Stomach (tissue), 9 donors: ENCODE measurements around the gene DPYD. TPM values are rescaled to one million over a fixed set of nuclear protein-coding genes. Genes with fewer than 3 reads are reported as not detected.

Experiments used
- DNase-seq, 2 donors: peaks; one replicate each; pipeline versions ENCODE4 v3.0.0 to v3.0.0-alpha.2; 2013 to 2019
- H3K27ac ChIP-seq, 5 donors: fragments of 200-600 bp in 4 of 5; sonication (generic) in 4 of 5; one replicate each; pipeline ENCODE4 v1.5.1; 2013 to 2019; ENCODE audit warnings: mild to moderate bottlenecking in 1 of 5, moderate library complexity in 1 of 5
- H3K27me3 ChIP-seq, 3 donors: fragments of 200-600 bp; sonication (generic); one replicate each; pipeline ENCODE4 v1.5.1; 2017 to 2019; ENCODE audit warnings: mixed run types in 1 of 3
- H3K36me3 ChIP-seq, 4 donors: fragments of 200-600 bp; sonication (generic); 1 replicate in 3 of 4; 2 replicates in 1 of 4; pipeline ENCODE4 v1.5.1; 2016 to 2019
- H3K4me1 ChIP-seq, 4 donors: fragments of 200-600 bp; sonication (generic); one replicate each; pipeline ENCODE4 v1.5.1; 2016 to 2019
- H3K4me3 ChIP-seq, 4 donors: fragments of 200-600 bp; sonication (generic) in 3 of 4; one replicate each; pipeline ENCODE4 v1.5.1; 2016 to 2019; ENCODE audit warnings: mild to moderate bottlenecking in 1 of 4
- H3K9me3 ChIP-seq, 4 donors: fragments of 200-600 bp; sonication (generic); one replicate each; pipeline ENCODE4 v1.5.1; 2016 to 2019
- EP300 ChIP-seq: sonication (generic); formaldehyde crosslinking; IDR thresholded peaks from one replicate; pipeline ENCODE4 v1.6.1; 2017; ENCODE audit warnings: antibody characterized with exemption
- POLR2A ChIP-seq, 4 donors: fragments of 450-650 bp; IDR thresholded peaks; one replicate each; pipeline ENCODE4 v1.6.1; 2016; ENCODE audit warnings: antibody characterized with exemption in 4 of 4, control low read depth in 2 of 4, mild to moderate bottlenecking in 1 of 4, moderate library complexity in 1 of 4
- POLR2AphosphoS5 ChIP-seq, 3 donors: sonication (generic); formaldehyde crosslinking; IDR thresholded peaks; one replicate each; pipeline ENCODE4 v1.6.1; 2016; ENCODE audit warnings: antibody characterized with exemption in 3 of 3
- WGBS, 5 donors: extraction: QIAGEN DNeasy Blood & Tissue Kit in 3 of 5; methylation state at CpG; one replicate each; pipeline versions ENCODE4 v1.1.5 to v1.1.7; 2013 to 2018; 5-methylcytosine and 5-hydroxymethylcytosine counted together
- intact Hi-C: fragments of 100-400 bp; cut with DNase I; formaldehyde crosslinking; loops from one replicate; pipeline ENCODE4 v1.15.1; 2023; ENCODE audit warnings: low total_unique reads
- polyA plus RNA-seq, 3 donors: library from polyadenylated mRNA; stranded (reverse); fragments of 200-250 nt; gene quantifications; one replicate each; pipeline ENCODE4 v1.2.3, GENCODE V29; 2013
- total RNA-seq, 5 donors: library from RNA; depleted of rRNA; stranded (reverse); fragments of >200 nt; gene quantifications; one replicate each; pipeline versions ENCODE4 v1.1.0 to v1.2.3, GENCODE V29; 2014 to 2016
- TF ChIP-seq, protein P1 (sequence below), 7 experiments: fragments of 450-650 bp in 4 of 7; fragments of 200-600 bp in 3 of 7; sonication (generic) in 3 of 7; IDR thresholded peaks; one replicate each; pipeline ENCODE4 v1.5.1; 2016 to 2019; ENCODE audit warnings: antibody characterized with exemption in 7 of 7, control low read depth in 2 of 7, mild to moderate bottlenecking in 1 of 7
- donor health status: healthy with polysubstance abuse.
- donor health status: Bipolar disorder and iron deficiency.
- donor health status: healthy.

The DPYD gene
- total and polyA plus RNA-seq, 8 donors = 7.5 to 58.2 (median 18.2) TPM

- TF ChIP-seq, protein P1, sequence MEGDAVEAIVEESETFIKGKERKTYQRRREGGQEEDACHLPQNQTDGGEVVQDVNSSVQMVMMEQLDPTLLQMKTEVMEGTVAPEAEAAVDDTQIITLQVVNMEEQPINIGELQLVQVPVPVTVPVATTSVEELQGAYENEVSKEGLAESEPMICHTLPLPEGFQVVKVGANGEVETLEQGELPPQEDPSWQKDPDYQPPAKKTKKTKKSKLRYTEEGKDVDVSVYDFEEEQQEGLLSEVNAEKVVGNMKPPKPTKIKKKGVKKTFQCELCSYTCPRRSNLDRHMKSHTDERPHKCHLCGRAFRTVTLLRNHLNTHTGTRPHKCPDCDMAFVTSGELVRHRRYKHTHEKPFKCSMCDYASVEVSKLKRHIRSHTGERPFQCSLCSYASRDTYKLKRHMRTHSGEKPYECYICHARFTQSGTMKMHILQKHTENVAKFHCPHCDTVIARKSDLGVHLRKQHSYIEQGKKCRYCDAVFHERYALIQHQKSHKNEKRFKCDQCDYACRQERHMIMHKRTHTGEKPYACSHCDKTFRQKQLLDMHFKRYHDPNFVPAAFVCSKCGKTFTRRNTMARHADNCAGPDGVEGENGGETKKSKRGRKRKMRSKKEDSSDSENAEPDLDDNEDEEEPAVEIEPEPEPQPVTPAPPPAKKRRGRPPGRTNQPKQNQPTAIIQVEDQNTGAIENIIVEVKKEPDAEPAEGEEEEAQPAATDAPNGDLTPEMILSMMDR (IDR thresholded peaks at IDR 0.05) = no peak
- TF ChIP-seq EP300 (no peak), POLR2AphosphoS5 (IDR thresholded peaks at IDR 0.05) (no peak), POLR2A (IDR thresholded peaks at IDR 0.05) (no peak)
- H3K4me1 ChIP-seq = no peaks in the 10 kb centered on the region
- 75 to 83% (median 80%) methylated on average over 3 of the region's 3 CpGs for WGBS, 5 donors
- peaks cover 0 to 2% (median 0%) of the 10 kb centered on the region in 4 donors for H3K36me3 ChIP-seq
- DNase-seq = no peak
- H3K27me3 ChIP-seq = no peaks in the 10 kb centered on the region
- no peak overlapping the region for H3K27ac ChIP-seq
- no peak overlapping the region for H3K4me3 ChIP-seq
- no peaks in the 10 kb centered on the region for H3K9me3 ChIP-seq
- intact Hi-C loops = no loop called here
Measured at GRCh38 chr1:97414682-97415312, 506.0 kb downstream of the DPYD start.

- intact Hi-C loops = no loop called here
- Histone ChIP-seq H3K27me3 (no peaks in the 10 kb centered on the region), H3K4me3 (no peak overlapping the region), H3K27ac (no peak overlapping the region), H3K9me3 (no peaks in the 10 kb centered on the region), H3K4me1 (no peaks in the 10 kb centered on the region), H3K36me3 (peaks cover 0 to 9% (median 0%) of the 10 kb centered on the region in 4 donors)
- 0 to 85% (median 23%) methylated on average over 1 of the region's 1 CpG for WGBS, 5 donors
- DNase-seq = no peak
- TF ChIP-seq EP300 (no peak), POLR2AphosphoS5 (IDR thresholded peaks at IDR 0.05) (no peak), POLR2A (IDR thresholded peaks at IDR 0.05) (no peak)
- TF ChIP-seq, protein P1 (IDR thresholded peaks at IDR 0.05) = no peak
Measured at GRCh38 chr1:97412737-97413136, 508.1 kb downstream of the DPYD start.

GRCh38 chr1:97412166-97412565, 508.7 kb downstream of the DPYD start:
- H3K36me3 ChIP-seq = peaks cover 0 to 9% (median 0%) of the 10 kb centered on the region in 4 donors
- H3K27me3 ChIP-seq = no peaks in the 10 kb centered on the region
- TF ChIP-seq POLR2A (IDR thresholded peaks at IDR 0.05) (no peak), EP300 (no peak), POLR2AphosphoS5 (IDR thresholded peaks at IDR 0.05) (no peak)
- TF ChIP-seq, protein P1 (IDR thresholded peaks at IDR 0.05) = no peak
- no peak for DNase-seq
- H3K4me3 ChIP-seq = no peak overlapping the region
- no peaks in the 10 kb centered on the region for H3K4me1 ChIP-seq
- WGBS, 5 donors = 76 to 84% (median 79%) methylated on average over 4 of the region's 4 CpGs
- intact Hi-C loops = no loop called here
- H3K27ac ChIP-seq = no peak overlapping the region
- H3K9me3 ChIP-seq = no peaks in the 10 kb centered on the region

DNA sequence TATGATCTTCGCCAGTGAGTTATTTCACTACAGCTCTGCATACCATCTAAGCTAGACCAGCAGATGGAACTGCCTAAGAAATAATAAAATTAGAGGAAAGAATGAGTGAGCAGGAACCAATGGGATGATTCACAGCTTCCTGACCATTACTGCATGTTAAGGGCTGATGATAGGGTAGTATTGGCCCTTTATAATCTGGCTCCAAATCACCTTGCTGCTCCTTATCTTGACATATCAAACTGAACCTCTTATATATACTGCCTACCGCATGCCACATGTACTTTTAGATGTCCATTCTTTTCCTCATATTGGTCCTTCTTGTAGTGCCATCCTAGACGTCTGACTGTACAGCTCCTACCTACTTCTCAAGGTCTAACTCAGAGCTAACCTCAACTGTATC, 524.4 kb downstream of the DPYD start:
- no peaks in the 10 kb centered on the region for H3K9me3 ChIP-seq
- no peaks in the 10 kb centered on the region for H3K36me3 ChIP-seq
- no peak overlapping the region for H3K4me3 ChIP-seq
- H3K27me3 ChIP-seq = no peaks in the 10 kb centered on the region
- WGBS, 5 donors = 81 to 93% (median 90%) methylated on average over 3 of the region's 3 CpGs
- TF ChIP-seq, protein P1 (IDR thresholded peaks at IDR 0.05) = no peak
- TF ChIP-seq POLR2A (IDR thresholded peaks at IDR 0.05) (no peak), EP300 (no peak), POLR2AphosphoS5 (IDR thresholded peaks at IDR 0.05) (no peak)
- no peaks in the 10 kb centered on the region for H3K4me1 ChIP-seq
- intact Hi-C loops = no loop called here
- no peak overlapping the region for H3K27ac ChIP-seq
- no peak for DNase-seq
